HPDE6-E6E7 (cell line): ENCODE results near the gene RBM47.
A peak's percentile ranks its signal among the peaks of the same experiment; 100 is the strongest.
"Not testable (repeated sequence)": the region's sequence is repeated elsewhere in the genome, so short reads cannot be mapped to it uniquely, and the experiment has no call there.

Experiments used
- DNase-seq: peaks from one replicate; pipeline ENCODE4 v3.0.0; 2011; ENCODE audit warnings: missing footprints; ENCODE audit errors: extremely low spot score

The RBM47 gene

GRCh38 chr4:40412388-40412787 is 217.3 kb downstream of the RBM47 start:
- DNase-seq: no peak

DNA sequence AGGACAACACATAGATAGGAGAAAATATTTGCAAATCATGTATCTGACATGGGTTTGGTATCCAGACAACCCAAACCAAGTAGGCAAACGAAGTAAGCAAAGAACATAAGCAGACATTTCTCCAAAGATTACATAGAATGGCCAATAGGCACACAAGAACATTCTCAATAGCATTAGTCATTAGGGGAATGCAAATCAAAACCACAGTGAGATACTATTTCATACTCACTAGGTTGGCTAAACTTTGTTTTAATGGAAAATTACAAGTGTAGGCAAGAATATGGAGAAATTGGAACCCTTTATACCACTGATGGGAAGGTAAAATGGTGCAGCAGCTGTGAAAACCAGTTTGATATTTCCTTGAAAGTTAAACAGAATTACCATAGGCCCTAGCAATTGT is 219.8 kb downstream of the RBM47 start:
- DNase-seq: no peak

GRCh38 chr4:40407468-40407867 is 222.2 kb downstream of the RBM47 start:
- DNase-seq: not testable (repeated sequence)

DNA sequence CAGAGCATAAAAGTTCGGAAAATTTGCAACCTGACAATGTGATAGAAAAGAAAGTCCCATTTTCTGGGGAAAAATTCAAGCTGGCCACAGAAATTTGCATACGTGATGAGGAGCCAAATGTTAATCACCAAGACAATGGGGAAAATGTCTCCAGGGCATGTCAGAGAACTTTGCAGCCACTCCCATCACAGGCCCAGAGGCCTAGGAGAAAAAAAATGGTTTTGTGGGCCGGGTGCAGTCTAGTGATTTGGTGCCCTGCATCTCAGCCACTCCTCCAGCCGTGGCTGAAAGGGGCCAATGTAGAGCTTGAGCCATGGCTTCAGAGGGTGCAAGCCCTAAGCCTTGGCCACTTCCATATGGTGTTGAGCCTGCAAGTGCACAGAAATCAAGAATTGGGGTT is 223.3 kb downstream of the RBM47 start:
- no peak for DNase-seq

GRCh38 chr4:40405193-40405592 is 224.5 kb downstream of the RBM47 start:
- DNase-seq: no peak

DNA sequence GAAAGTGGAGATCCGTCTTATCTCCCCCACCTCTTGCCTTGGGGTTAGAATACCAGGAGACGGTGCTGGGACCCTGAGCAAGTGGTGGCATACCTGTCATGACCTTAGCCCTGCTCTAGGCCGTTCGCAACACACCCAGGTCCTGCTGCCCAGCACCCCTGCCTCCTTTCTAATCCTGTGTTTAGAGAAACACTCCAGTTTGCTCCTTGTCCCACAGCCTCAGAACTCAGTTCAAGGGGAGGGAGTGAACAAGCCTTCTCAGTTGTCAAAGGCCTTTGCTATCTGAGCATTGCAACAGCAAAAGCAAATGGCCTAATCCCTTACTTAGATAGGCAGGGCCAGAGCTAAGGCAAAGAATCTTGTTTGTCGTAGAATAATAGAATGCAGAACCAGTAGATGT is 226.6 kb downstream of the RBM47 start:
- no peak for DNase-seq

- no peak for DNase-seq
These were observed 227.1 kb downstream of the RBM47 start for GRCh38 chr4:40402556-40402955.

GRCh38 chr4:40401631-40402030 is 228.0 kb downstream of the RBM47 start:
- no peak for DNase-seq

- DNase-seq: no peak
These were observed 228.6 kb downstream of the RBM47 start for GRCh38 chr4:40401096-40401495.

DNA sequence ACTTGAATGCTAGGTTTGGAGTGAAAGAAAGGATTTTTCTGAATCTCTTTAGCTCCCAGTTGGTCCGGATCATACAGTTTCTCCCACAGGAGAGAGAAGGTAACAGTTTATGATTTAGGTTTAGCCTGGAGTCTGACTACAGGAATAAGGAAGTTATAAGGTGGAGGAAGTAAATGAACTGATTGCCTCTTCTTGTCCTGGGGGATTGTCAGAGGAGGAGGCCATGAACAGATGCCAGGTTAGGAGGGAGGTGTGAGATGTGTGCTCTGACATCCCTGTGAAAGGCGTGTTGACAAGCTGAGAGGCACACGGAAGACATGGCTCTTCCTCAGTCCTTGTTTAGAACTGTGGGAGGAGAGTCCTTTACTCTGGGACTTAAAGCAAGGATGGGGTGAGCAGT is 230.1 kb downstream of the RBM47 start:
- no peak for DNase-seq

DNA sequence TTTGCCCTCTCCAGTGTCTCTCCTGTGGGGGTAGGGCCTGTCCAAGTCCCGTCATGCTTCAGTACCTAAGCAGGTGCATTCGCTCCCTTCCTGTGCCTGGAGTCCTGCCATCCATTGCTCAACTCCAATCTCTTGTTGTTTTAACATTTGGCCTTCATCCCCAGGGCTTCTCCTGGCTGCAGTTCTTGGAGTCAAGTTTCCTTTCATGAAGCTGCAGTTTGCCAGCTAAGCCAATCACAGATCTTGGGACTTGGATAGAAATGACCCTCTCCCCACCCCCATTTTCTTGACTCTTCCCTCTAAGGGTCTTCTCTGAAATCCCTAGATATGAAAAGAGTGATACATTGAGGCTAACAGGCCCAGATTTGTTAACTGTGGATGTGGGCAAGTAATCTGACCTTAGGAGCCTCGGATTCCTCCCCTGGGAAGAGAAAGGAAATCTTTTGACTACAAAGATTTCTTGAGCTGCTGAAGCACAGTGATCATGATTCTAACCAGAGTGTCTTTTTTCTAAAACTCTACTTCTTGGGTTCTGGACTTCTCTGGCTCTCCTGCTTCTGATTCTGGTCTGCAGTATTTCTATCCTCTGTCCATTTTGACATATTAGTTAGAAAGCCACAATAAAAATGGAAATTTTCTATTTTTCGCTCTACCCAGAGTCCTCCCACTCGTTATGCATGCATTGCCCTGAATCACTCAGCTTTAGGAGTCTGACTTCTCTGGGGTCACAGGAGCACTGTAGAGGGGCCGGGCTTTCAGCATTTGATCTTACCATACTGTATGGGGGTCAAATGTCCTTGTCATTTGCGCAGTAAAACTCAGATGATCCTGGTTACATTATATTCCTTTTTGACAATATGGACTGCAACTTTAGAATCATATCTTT is 233.5 kb downstream of the RBM47 start:
- no peak for DNase-seq

DNA sequence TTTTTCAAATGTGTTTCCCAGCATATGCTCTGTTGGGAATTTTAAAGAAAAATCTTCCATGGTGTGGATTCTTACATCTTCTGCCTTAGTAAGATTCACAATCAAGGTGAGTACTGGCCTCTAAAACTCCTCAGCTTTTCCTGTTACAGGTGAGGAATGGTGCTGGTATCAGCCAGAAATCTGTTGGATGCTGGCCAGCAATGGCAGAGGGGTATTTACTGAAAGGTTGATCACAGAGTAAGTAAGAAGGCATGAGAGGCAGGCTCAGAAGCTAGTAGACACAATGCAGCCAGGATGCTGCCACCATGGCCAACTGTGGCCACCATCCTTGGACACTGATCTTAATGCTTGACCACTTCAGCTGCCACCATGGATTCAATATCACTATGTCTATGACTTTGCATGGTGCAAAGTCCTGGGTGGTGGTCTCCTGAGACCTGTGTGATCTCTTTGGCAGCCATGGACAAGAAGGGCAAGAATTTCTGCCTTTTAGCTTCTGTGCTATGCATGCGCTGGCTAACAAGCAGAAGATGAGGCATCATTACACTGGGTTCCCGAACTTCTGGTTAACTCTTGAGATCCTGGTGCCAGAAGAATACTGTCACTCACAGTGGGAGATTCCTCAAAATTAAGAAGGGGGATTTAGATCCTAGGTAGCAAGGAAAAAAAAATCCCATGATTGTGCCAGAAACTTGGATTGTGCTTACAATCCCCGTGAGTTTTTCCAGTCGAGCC is 234.3 kb downstream of the RBM47 start:
- DNase-seq: no peak

GRCh38 chr4:40394236-40394635 is 235.4 kb downstream of the RBM47 start:
- no peak for DNase-seq

DNA sequence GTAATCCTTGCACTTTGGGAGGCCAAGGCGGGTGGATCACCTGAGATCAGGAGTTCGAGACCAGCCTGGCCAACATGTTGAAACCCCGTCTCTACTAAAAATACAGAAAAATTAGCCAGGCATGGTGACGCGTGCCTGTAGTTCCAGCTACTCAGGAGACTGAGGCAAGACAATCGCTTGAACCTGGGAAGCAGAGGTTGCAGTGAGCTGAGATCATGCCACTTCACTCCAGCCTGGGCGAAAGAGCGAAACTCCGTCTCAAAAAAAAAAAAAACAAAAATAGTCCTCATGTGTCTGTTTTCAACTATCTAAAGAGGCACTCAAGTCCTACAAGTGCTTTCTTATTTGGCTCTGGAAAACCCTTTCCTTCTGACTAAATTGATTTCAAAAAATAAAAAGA is 237.4 kb downstream of the RBM47 start:
- not testable (repeated sequence) for DNase-seq

GRCh38 chr4:40389986-40390385 is 239.7 kb downstream of the RBM47 start:
- DNase-seq: no peak

DNA sequence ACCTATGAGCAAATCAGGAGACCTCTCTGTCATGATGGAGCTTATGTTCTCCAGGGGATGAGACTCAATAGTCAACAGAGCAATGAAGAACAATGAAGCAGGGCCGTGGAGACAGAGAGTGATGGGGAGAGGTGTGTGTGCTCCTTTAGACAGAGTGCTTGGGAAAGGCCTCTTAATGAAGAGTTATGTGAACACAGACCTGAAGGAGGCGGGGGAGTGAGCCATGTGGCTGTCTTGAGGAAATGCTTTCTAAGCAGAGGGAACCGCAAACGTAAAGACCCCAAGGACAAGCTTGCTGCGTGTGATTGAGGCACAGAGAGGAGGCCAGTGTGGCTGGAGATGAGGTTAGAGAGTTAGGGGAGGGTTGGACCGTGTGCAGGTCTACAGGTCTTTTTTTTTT is 241.4 kb downstream of the RBM47 start:
- no peak for DNase-seq

DNA sequence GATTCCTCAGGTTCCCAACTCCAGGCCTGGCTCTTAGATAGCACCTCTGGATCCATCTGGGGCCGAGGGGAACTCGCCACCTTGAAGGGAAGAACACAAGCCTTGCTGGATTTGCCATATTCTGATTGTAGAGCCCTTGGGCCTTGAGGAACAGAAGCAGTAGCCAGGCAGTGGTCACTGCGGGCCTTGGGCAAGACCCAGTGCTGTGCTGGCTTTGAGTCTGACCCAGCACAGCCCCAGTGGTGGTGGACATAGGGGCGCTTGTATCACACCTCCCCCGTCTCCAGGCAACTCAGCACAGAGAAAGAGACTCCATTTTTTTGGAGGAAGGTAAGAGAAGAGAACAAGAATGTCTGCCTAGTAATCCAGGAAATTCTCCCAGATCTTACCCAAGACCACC is 249.0 kb downstream of the RBM47 start:
- DNase-seq: no peak

- no peak for DNase-seq
These were observed 250.4 kb downstream of the RBM47 start for GRCh38 chr4:40379248-40379647.

GRCh38 chr4:40378619-40379018 is 251.0 kb downstream of the RBM47 start:
- DNase-seq: no peak

- DNase-seq: peak; percentile 43
These were observed 251.9 kb downstream of the RBM47 start for GRCh38 chr4:40377512-40378365.

- DNase-seq: no peak
These were observed 254.0 kb downstream of the RBM47 start for GRCh38 chr4:40375620-40376019.

- no peak for DNase-seq
These were observed 254.6 kb downstream of the RBM47 start for GRCh38 chr4:40375095-40375494.
